RWPE2 (cell line): ENCODE measurements around the gene P2RY8.
"Not testable (repeated sequence)": the region's sequence is repeated elsewhere in the genome, so short reads cannot be mapped to it uniquely, and the experiment has no call there.

ENCODE experiments used
- ATAC-seq: fragments of 200-7000 bp; cut with Tn5 transposase; 3 replicates; pipeline ENCODE4 v1.9.1; 2021; ENCODE audit warnings: low read depth
- DNase-seq: peaks from one replicate; pipeline ENCODE4 v3.0.0-alpha.2; 2020; ENCODE audit warnings: low spot score
- H3K27ac ChIP-seq: fragments of 450-650 bp; 2 replicates; pipeline ENCODE4 v1.5.1; 2017; ENCODE audit warnings: mild to moderate bottlenecking; ENCODE audit not compliant: poor library complexity, severe bottlenecking
- H3K27me3 ChIP-seq: fragments of 250-450 bp; sonication (Bioruptor Pico); 2 replicates; pipeline ENCODE4 v1.5.1; 2021; ENCODE audit warnings: mild to moderate bottlenecking, moderate library complexity; ENCODE audit not compliant: insufficient read depth, poor library complexity, severe bottlenecking
- H3K36me3 ChIP-seq: fragments of 250-450 bp; sonication (Bioruptor Pico); 2 replicates; pipeline ENCODE4 v1.5.1; 2020; ENCODE audit warnings: low read depth, mild to moderate bottlenecking, moderate library complexity
- H3K4me1 ChIP-seq: fragments of 250-450 bp; sonication (Bioruptor Pico); 2 replicates; pipeline ENCODE4 v1.5.1; 2021; ENCODE audit warnings: mild to moderate bottlenecking, moderate library complexity; ENCODE audit not compliant: insufficient read depth, poor library complexity, severe bottlenecking
- H3K4me3 ChIP-seq: fragments of 250-450 bp; sonication (Bioruptor Pico); 2 replicates; pipeline ENCODE4 v1.5.1; 2021; ENCODE audit warnings: mild to moderate bottlenecking, moderate library complexity; ENCODE audit not compliant: severe bottlenecking
- H3K9me3 ChIP-seq: fragments of 250-450 bp; sonication (Bioruptor Pico); 2 replicates; pipeline ENCODE4 v1.5.1; 2021; ENCODE audit warnings: mild to moderate bottlenecking, moderate library complexity; ENCODE audit not compliant: severe bottlenecking
- CTCF ChIP-seq: fragments of 450-650 bp; IDR thresholded peaks from one replicate; pipeline ENCODE4 v1.5.1; 2017; ENCODE audit warnings: mild to moderate bottlenecking, moderate library complexity; ENCODE audit not compliant: poor library complexity, severe bottlenecking

The P2RY8 gene

GRCh38 chrX:1485033-1485432 is 52.0 kb downstream of the P2RY8 start:
- peaks cover 11% of the 10 kb centered on the region for H3K9me3 ChIP-seq
- no peak for TF ChIP-seq CTCF
- ATAC-seq = no peak
- H3K36me3 ChIP-seq = no peaks in the 10 kb centered on the region
- no peaks in the 10 kb centered on the region for H3K27me3 ChIP-seq
- no peak for DNase-seq
- no peak overlapping the region for H3K27ac ChIP-seq
- no peak overlapping the region for H3K4me3 ChIP-seq
- no peaks in the 10 kb centered on the region for H3K4me1 ChIP-seq

GRCh38 chrX:1484638-1485019 is 52.4 kb downstream of the P2RY8 start:
- no peaks in the 10 kb centered on the region for H3K4me1 ChIP-seq
- peaks cover 14% of the 10 kb centered on the region for H3K9me3 ChIP-seq
- H3K36me3 ChIP-seq = no peaks in the 10 kb centered on the region
- ATAC-seq (no peak), DNase-seq (no peak)
- no peaks in the 10 kb centered on the region for H3K27me3 ChIP-seq
- H3K4me3 ChIP-seq = no peak overlapping the region
- H3K27ac ChIP-seq = no peak overlapping the region
- no peak for TF ChIP-seq CTCF

- no peak for ATAC-seq
- TF ChIP-seq CTCF = no peak
- Histone ChIP-seq H3K27ac (no peak overlapping the region), H3K9me3 (peaks cover 16% of the 10 kb centered on the region), H3K4me1 (no peaks in the 10 kb centered on the region), H3K36me3 (no peaks in the 10 kb centered on the region), H3K4me3 (no peak overlapping the region), H3K27me3 (no peaks in the 10 kb centered on the region)
- DNase-seq = no peak
Observed at GRCh38 chrX:1483843-1484637, 52.9 kb downstream of the P2RY8 start.

- not testable (repeated sequence) for H3K4me3 ChIP-seq, H3K27ac ChIP-seq, H3K27me3 ChIP-seq, H3K4me1 ChIP-seq, H3K36me3 ChIP-seq, DNase-seq, ATAC-seq, H3K9me3 ChIP-seq
Observed at GRCh38 chrX:1482530-1482928, 54.5 kb downstream of the P2RY8 start.

- no peaks in the 10 kb centered on the region for H3K36me3 ChIP-seq
- DNase-seq = no peak
- H3K4me3 ChIP-seq = no peak overlapping the region
Observed at GRCh38 chrX:1481636-1482529, 55.1 kb downstream of the P2RY8 start.

More at GRCh38 chrX:1481636-1482529, 55.1 kb downstream of the P2RY8 start:
- TF ChIP-seq CTCF = no peak
- Histone ChIP-seq H3K4me1 (no peaks in the 10 kb centered on the region), H3K27me3 (no peaks in the 10 kb centered on the region), H3K27ac (no peak overlapping the region), H3K9me3 (peaks cover 8% of the 10 kb centered on the region)
- peak; percentile 66 for ATAC-seq
